Endometrial microvascular endothelial cells (primary cell): ENCODE results near the gene TRABD2B. TPM values are rescaled to one million over a fixed set of nuclear protein-coding genes. Genes with fewer than 3 reads are reported as not detected.

ENCODE experiments used
- in situ Hi-C: cut with HindIII; loops from 2 replicates; pipeline ENCODE4 v1.10.0; 2017; ENCODE audit warnings: low sequenced_read_pairs, low pct_unique_long_range_greater_than_20kb; ENCODE audit errors: inconsistent ontology term
- total RNA-seq: library from RNA; depleted of rRNA; stranded (reverse); fragments of >200 nt; gene quantifications from one replicate; pipeline ENCODE4 v1.2.3, GENCODE V29; 2015; ENCODE audit errors: inconsistent ontology term

TRABD2B gene
- total RNA-seq, 1 donor from 2014 or later, result not detected

GRCh38 chr1:47711848-47712492 lies 285.2 kb downstream of the TRABD2B start:
- in situ Hi-C loops, result no loop called here

GRCh38 chr1:47711184-47711847 lies 285.9 kb downstream of the TRABD2B start:
- in situ Hi-C loops, result no loop called here

Other genes with a start within 250 kb of the TRABD2B start
- gene SLC5A9, start 225.3 kb upstream of the TRABD2B start, total RNA-seq, result not detected